Measurements from ENCODE around the gene CFAP99. TPM values are rescaled to one million over a fixed set of nuclear protein-coding genes. Genes with fewer than 3 reads are reported as not detected.

CFAP99 gene
- total and polyA plus RNA-seq, 8 donors = 0.28 to 1.6 (median 0.70) TPM

- peaks cover 7 to 49% (median 7%) of the 10 kb centered on the region in 3 donors for H3K36me3 ChIP-seq
- intact Hi-C loops (cut with DNase I) = no loop called here
- FAIRE-seq (no peak), ATAC-seq (no peak), DNase-seq (no peak)
- H3K4me3 ChIP-seq = no peak overlapping the region
- no peak for TF ChIP-seq CTCF (IDR thresholded peaks at IDR 0.05)
- WGBS, 2 donors = 90 to 92% methylated on average over 2 of the region's 2 CpGs
- no peak overlapping the region for H3K27ac ChIP-seq
- H3K9me3 ChIP-seq = no peaks in the 10 kb centered on the region
- H3K4me1 ChIP-seq = peaks cover 0 to 2% (median 0%) of the 10 kb centered on the region in 3 donors
- H3K27me3 ChIP-seq = no peaks in the 10 kb centered on the region
Observed at GRCh38 chr4:2500547-2500946, 81.8 kb downstream of the CFAP99 start.

GRCh38 chr4:2501034-2501594 lies 82.4 kb downstream of the CFAP99 start:
- intact Hi-C loops (cut with DNase I) = no loop called here
- no peak for ATAC-seq
- no peak for DNase-seq
- Histone ChIP-seq H3K9me3 (no peaks in the 10 kb centered on the region), H3K4me1 (no peaks in the 10 kb centered on the region), H3K36me3 (peaks cover 7 to 49% (median 7%) of the 10 kb centered on the region in 3 donors), H3K27me3 (no peaks in the 10 kb centered on the region), H3K4me3 (no peak overlapping the region), H3K27ac (no peak overlapping the region)
- no peak for FAIRE-seq
- WGBS, 2 donors = 90% methylated on average over 7 of the region's 7 CpGs
- no peak for TF ChIP-seq CTCF (IDR thresholded peaks at IDR 0.05)

- intact Hi-C loops (cut with DNase I) = no loop called here
- no peak for TF ChIP-seq CTCF (IDR thresholded peaks at IDR 0.05)
- H3K27me3 ChIP-seq = no peaks in the 10 kb centered on the region
- ATAC-seq (no peak), FAIRE-seq (no peak), DNase-seq (no peak)
- no peak overlapping the region for H3K4me3 ChIP-seq
- H3K27ac ChIP-seq = no peak overlapping the region
- H3K4me1 ChIP-seq = no peaks in the 10 kb centered on the region
- WGBS, 2 donors = 97 to 98% methylated on average over 5 of the region's 5 CpGs
- peaks cover 7 to 35% (median 7%) of the 10 kb centered on the region in 3 donors for H3K36me3 ChIP-seq
- H3K9me3 ChIP-seq = no peaks in the 10 kb centered on the region
Observed at GRCh38 chr4:2503809-2504208, 85.1 kb downstream of the CFAP99 start.

GRCh38 chr4:2507259-2507658 lies 88.5 kb downstream of the CFAP99 start:
- Histone ChIP-seq H3K4me1 (no peaks in the 10 kb centered on the region), H3K4me3 (no peak overlapping the region), H3K27me3 (no peaks in the 10 kb centered on the region), H3K9me3 (no peaks in the 10 kb centered on the region), H3K36me3 (peaks cover 0 to 22% (median 4%) of the 10 kb centered on the region in 3 donors), H3K27ac (no peak overlapping the region)
- DNase-seq (no peak), ATAC-seq (no peak), FAIRE-seq (no peak)
- 91 to 93% methylated on average over 4 of the region's 4 CpGs for WGBS, 2 donors
- intact Hi-C loops (cut with DNase I) = no loop called here
- no peak for TF ChIP-seq CTCF (IDR thresholded peaks at IDR 0.05)

GRCh38 chr4:2507855-2508254 lies 89.1 kb downstream of the CFAP99 start:
- Histone ChIP-seq H3K27ac (no peak overlapping the region), H3K9me3 (no peaks in the 10 kb centered on the region), H3K36me3 (peaks cover 0 to 28% (median 8%) of the 10 kb centered on the region in 3 donors), H3K4me3 (no peak overlapping the region), H3K27me3 (no peaks in the 10 kb centered on the region), H3K4me1 (no peaks in the 10 kb centered on the region)
- FAIRE-seq (no peak), ATAC-seq (no peak), DNase-seq (no peak)
- WGBS, 2 donors = 83 to 88% methylated on average over 7 of the region's 7 CpGs
- no peak for TF ChIP-seq CTCF (IDR thresholded peaks at IDR 0.05)
- intact Hi-C loops (cut with DNase I) = no loop called here

Data from pancreas (tissue), 10 donors.